Neural cell (in vitro differentiated cells): ENCODE data around the gene FKTN. TPM values are rescaled to one million over a fixed set of nuclear protein-coding genes. Genes with fewer than 3 reads are reported as not detected.

Experiments used
- H2AFZ ChIP-seq: fragments of 200-600, 300-800 bp; sonication (generic), shearing (Covaris generic); 2 replicates; pipeline ENCODE4 v1.6.0; 2014; ENCODE audit warnings: low read depth, mild to moderate bottlenecking, antibody characterized with exemption, low read length, moderate library complexity
- H3F3A ChIP-seq: fragments of 200-600 bp; shearing (Covaris generic); 2 replicates; pipeline ENCODE4 v1.6.1; 2016; ENCODE audit warnings: mild to moderate bottlenecking, moderate library complexity, mixed read lengths, antibody characterized with exemption, low read length; ENCODE audit not compliant: insufficient read depth, poor library complexity, severe bottlenecking
- H3K27ac ChIP-seq: fragments of 200-600, 300-800 bp; sonication (generic), shearing (Covaris generic); 2 replicates; pipeline ENCODE4 v1.5.1; 2014; ENCODE audit warnings: mild to moderate bottlenecking, low read length, moderate library complexity
- H3K27me3 ChIP-seq: fragments of 300-800, 200-600 bp; sonication (generic), shearing (Covaris generic); 2 replicates; pipeline ENCODE4 v1.6.0; 2014; ENCODE audit warnings: mild to moderate bottlenecking, low read depth, low read length, moderate library complexity; ENCODE audit not compliant: insufficient read depth
- H3K36me3 ChIP-seq: fragments of 300-800, 200-600 bp; sonication (generic), shearing (Covaris generic); 2 replicates; pipeline ENCODE4 v1.5.1; 2014; ENCODE audit warnings: mild to moderate bottlenecking, antibody characterized with exemption, low read length, moderate library complexity; ENCODE audit not compliant: insufficient read depth
- H3K4me2 ChIP-seq: fragments of 300-800, 200-600 bp; sonication (generic), shearing (Covaris generic); 2 replicates; pipeline ENCODE4 v1.6.0; 2014; ENCODE audit warnings: mild to moderate bottlenecking, low read length
- H3K4me3 ChIP-seq: fragments of 300-800, 200-600 bp; sonication (generic), shearing (Covaris generic); 2 replicates; pipeline ENCODE4 v1.5.1; 2014; ENCODE audit warnings: mild to moderate bottlenecking, low read length, moderate library complexity
- H3K79me2 ChIP-seq: fragments of 200-600 bp; shearing (Covaris generic); replicated peaks from 2 replicates; pipeline ENCODE4 v1.6.0; 2014; ENCODE audit warnings: mild to moderate bottlenecking, low read length, moderate library complexity; ENCODE audit not compliant: insufficient read depth
- H3K9ac ChIP-seq: fragments of 300-800, 200-600 bp; sonication (generic), shearing (Covaris generic); 2 replicates; pipeline ENCODE4 v1.6.1; 2016; ENCODE audit warnings: mild to moderate bottlenecking, low read length, mixed read lengths
- H3K9me2 ChIP-seq: fragments of 200-600 bp; shearing (Covaris generic); 2 replicates; pipeline ENCODE4 v1.6.1; 2016; ENCODE audit warnings: mild to moderate bottlenecking, low read length, mixed read lengths; ENCODE audit not compliant: insufficient read depth
- H3K9me3 ChIP-seq: fragments of 200-600, 300-800 bp; sonication (generic), shearing (Covaris generic); 2 replicates; pipeline ENCODE4 v1.6.1; 2016; ENCODE audit warnings: mild to moderate bottlenecking, mixed run types, low read length, moderate library complexity, mixed read lengths
- H4K20me1 ChIP-seq: fragments of 200-600 bp; shearing (Covaris generic); 2 replicates; pipeline ENCODE4 v1.6.1; 2016; ENCODE audit warnings: mild to moderate bottlenecking, mixed run types; ENCODE audit not compliant: insufficient read depth
- EP300 ChIP-seq: fragments of 450-650 bp; conservative IDR thresholded peaks from 2 replicates; pipeline ENCODE4 v1.6.1; 2014; ENCODE audit warnings: antibody characterized with exemption, mild to moderate bottlenecking, moderate library complexity; ENCODE audit not compliant: poor library complexity, severe bottlenecking
- EZH2 ChIP-seq: fragments of 200-600, 300-800 bp; shearing (Covaris generic), sonication (generic); IDR thresholded peaks from 2 replicates; pipeline ENCODE4 v1.6.1; 2014; ENCODE audit warnings: antibody characterized with exemption, low read length, borderline replicate concordance, mild to moderate bottlenecking; ENCODE audit not compliant: insufficient read depth, poor library complexity, severe bottlenecking
- MXI1 ChIP-seq: fragments of 450-650 bp; conservative IDR thresholded peaks from 2 replicates; pipeline ENCODE4 v1.6.1; 2014; ENCODE audit warnings: antibody characterized with exemption, mild to moderate bottlenecking; ENCODE audit not compliant: poor library complexity, severe bottlenecking
- POLR2AphosphoS5 ChIP-seq: IDR thresholded peaks from 2 replicates; pipeline ENCODE4 v1.6.1; 2012
- RAD21 ChIP-seq: fragments of 450-650 bp; conservative IDR thresholded peaks from 2 replicates; pipeline ENCODE4 v1.6.1; 2014; ENCODE audit warnings: antibody characterized with exemption, mild to moderate bottlenecking, moderate library complexity
- SMC3 ChIP-seq: fragments of 450-650 bp; conservative IDR thresholded peaks from 2 replicates; pipeline ENCODE4 v1.6.1; 2014; ENCODE audit warnings: antibody characterized with exemption, mild to moderate bottlenecking, moderate library complexity; ENCODE audit not compliant: poor library complexity
- TAF1 ChIP-seq: IDR thresholded peaks from 2 replicates; pipeline ENCODE4 v1.6.1; 2012; ENCODE audit warnings: low read depth
- polyA plus RNA-seq: library from polyadenylated mRNA; depleted of rRNA; stranded (reverse); fragments of >200 nt; gene quantifications from 2 replicates; pipeline ENCODE4 v1.2.3, GENCODE V29; 2014
- TF ChIP-seq, protein P1 (sequence below): IDR thresholded peaks from 2 replicates; pipeline ENCODE4 v1.6.1; 2012; ENCODE audit warnings: borderline replicate concordance
- TF ChIP-seq, protein P2 (sequence below): fragments of 450-650 bp; IDR thresholded peaks from 2 replicates; pipeline ENCODE4 v1.5.1; 2014; ENCODE audit warnings: antibody characterized with exemption, mild to moderate bottlenecking, moderate library complexity; ENCODE audit not compliant: poor library complexity, severe bottlenecking

Gene FKTN
- polyA plus RNA-seq, 1 donor from 2014 or later, result 52.1 TPM

DNA sequence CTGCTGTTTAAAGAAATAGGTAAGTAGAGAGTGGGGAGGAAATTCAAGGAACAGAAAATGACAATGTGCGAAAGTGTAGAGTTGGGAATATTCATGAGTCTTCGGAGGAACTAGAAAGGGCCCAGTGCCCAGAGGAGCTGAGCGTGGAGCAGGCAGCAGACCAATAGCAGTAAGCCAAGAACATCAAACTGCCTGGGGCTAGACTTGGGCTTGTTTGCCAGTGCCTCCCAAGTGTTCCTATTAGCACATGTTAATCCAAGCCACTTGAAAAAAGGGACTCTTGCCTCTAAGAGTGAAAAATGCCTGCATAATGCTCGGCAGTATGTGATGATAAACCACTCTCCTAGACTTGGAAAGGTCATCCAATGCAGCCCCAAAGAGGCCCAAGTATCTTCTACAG, 103.1 kb downstream of the FKTN start:
- Histone ChIP-seq H3K27me3 (peaks cover 19% of the 10 kb centered on the region), H3K4me3 (no peak overlapping the region), H2AFZ (no peak overlapping the region), H3K9me2 (no peaks in the 10 kb centered on the region), H3K79me2 (no peaks in the 10 kb centered on the region), H3F3A (no peaks in the 10 kb centered on the region), H3K27ac (no peak overlapping the region), H3K36me3 (no peaks in the 10 kb centered on the region), H3K9me3 (no peaks in the 10 kb centered on the region), H3K4me2 (no peak overlapping the region), H3K9ac (no peak overlapping the region), H4K20me1 (no peaks in the 10 kb centered on the region)
- TF ChIP-seq MXI1, result no peak
- TF ChIP-seq SMC3, result no peak
- TF ChIP-seq, protein P1, sequence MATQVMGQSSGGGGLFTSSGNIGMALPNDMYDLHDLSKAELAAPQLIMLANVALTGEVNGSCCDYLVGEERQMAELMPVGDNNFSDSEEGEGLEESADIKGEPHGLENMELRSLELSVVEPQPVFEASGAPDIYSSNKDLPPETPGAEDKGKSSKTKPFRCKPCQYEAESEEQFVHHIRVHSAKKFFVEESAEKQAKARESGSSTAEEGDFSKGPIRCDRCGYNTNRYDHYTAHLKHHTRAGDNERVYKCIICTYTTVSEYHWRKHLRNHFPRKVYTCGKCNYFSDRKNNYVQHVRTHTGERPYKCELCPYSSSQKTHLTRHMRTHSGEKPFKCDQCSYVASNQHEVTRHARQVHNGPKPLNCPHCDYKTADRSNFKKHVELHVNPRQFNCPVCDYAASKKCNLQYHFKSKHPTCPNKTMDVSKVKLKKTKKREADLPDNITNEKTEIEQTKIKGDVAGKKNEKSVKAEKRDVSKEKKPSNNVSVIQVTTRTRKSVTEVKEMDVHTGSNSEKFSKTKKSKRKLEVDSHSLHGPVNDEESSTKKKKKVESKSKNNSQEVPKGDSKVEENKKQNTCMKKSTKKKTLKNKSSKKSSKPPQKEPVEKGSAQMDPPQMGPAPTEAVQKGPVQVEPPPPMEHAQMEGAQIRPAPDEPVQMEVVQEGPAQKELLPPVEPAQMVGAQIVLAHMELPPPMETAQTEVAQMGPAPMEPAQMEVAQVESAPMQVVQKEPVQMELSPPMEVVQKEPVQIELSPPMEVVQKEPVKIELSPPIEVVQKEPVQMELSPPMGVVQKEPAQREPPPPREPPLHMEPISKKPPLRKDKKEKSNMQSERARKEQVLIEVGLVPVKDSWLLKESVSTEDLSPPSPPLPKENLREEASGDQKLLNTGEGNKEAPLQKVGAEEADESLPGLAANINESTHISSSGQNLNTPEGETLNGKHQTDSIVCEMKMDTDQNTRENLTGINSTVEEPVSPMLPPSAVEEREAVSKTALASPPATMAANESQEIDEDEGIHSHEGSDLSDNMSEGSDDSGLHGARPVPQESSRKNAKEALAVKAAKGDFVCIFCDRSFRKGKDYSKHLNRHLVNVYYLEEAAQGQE, result no peak
- TF ChIP-seq TAF1, result no peak
- TF ChIP-seq EZH2, result no peak
- no peak for TF ChIP-seq POLR2AphosphoS5
- TF ChIP-seq EP300, result no peak

DNA sequence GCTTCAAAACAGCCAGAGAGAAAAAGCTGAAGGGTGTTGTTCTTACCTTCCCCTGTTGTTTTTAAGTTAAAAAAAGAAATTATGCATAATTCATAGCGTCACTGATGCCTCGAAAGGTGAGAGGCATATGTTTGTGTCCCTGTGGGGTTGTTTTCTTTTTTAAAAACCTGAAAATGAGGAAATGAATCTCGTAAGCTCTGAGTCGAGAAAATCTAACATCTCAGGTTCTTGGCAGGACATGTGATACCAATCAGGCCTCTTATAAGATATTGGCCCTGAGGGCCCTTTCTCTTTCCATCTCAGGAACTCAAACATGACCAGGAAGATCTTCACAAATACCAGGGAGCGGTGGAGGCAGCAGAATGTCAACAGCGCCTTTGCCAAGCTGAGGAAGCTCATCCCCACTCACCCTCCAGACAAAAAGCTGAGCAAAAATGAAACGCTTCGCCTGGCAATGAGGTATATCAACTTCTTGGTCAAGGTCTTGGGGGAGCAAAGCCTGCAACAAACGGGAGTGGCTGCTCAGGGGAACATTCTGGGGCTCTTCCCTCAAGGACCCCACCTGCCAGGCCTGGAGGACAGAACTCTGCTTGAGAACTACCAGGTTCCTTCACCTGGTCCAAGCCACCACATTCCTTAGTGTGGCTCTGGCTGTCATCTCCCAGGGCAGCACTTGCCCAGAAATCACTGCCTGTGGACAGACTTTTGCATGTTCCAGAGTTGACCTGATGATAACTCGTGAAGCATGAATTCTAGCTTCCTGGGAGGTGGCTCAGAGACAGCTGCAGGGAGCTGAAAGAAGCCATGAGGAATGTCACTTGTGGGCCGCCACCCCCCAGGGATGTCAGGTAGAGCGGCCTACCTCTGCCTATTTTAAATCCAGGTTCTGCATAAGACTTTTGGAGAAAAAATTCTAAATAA, 104.5 kb downstream of the FKTN start, which contains the start of gene TAL2:
TAL2 (plus strand) TSS at position 274 of the 921 bp plus-strand sequence; CDS start at position 314, 40 bp downstream.
- Histone ChIP-seq H3K27me3 (peaks cover 5% of the 10 kb centered on the region), H3K9me2 (no peaks in the 10 kb centered on the region), H3K79me2 (no peaks in the 10 kb centered on the region), H3K4me2 (no peak within 1 kb of the TSS), H3F3A (no peaks in the 10 kb centered on the region), H3K9me3 (no peaks in the 10 kb centered on the region), H4K20me1 (no peaks in the 10 kb centered on the region), H3K4me3 (no peak within 1 kb of the TSS), H2AFZ (no peak within 1 kb of the TSS), H3K36me3 (no peaks in the 10 kb centered on the region), H3K9ac (no peak within 1 kb of the TSS), H3K27ac (no peak within 1 kb of the TSS)
- TF ChIP-seq SMC3 (no peak), TAF1 (no peak), RAD21 (no peak), POLR2AphosphoS5 (no peak), MXI1 (no peak), EP300 (no peak), EZH2 (no peak)
- TF ChIP-seq, protein P1, result no peak
- TF ChIP-seq, protein P2, sequence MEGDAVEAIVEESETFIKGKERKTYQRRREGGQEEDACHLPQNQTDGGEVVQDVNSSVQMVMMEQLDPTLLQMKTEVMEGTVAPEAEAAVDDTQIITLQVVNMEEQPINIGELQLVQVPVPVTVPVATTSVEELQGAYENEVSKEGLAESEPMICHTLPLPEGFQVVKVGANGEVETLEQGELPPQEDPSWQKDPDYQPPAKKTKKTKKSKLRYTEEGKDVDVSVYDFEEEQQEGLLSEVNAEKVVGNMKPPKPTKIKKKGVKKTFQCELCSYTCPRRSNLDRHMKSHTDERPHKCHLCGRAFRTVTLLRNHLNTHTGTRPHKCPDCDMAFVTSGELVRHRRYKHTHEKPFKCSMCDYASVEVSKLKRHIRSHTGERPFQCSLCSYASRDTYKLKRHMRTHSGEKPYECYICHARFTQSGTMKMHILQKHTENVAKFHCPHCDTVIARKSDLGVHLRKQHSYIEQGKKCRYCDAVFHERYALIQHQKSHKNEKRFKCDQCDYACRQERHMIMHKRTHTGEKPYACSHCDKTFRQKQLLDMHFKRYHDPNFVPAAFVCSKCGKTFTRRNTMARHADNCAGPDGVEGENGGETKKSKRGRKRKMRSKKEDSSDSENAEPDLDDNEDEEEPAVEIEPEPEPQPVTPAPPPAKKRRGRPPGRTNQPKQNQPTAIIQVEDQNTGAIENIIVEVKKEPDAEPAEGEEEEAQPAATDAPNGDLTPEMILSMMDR, result no peak
